AG04449 (cell line): Measurements from ENCODE around the gene FGFBP2.
A peak's percentile ranks its signal among the peaks of the same experiment; 100 is the strongest.

Experiments
- CTCF ChIA-PET: fragments of 350-600 bp; formaldehyde crosslinking; extraction: SDS; loops from one replicate; lab custom pipeline; 2021; ENCODE audit warnings: antibody characterized with exemption; lab: Yijun Ruan, JAX
- POLR2A ChIA-PET: fragments of 400-600, 350-600 bp; formaldehyde crosslinking; extraction: SDS; loops from one replicate; lab custom pipeline; 2020; ENCODE audit warnings: antibody characterized with exemption, inconsistent platforms; lab: Yijun Ruan, JAX
- DNase-seq: peaks from one replicate; pipeline ENCODE4 v3.0.0-alpha.2; 2010; ENCODE audit warnings: low read depth, low spot score
- H3K4me3 ChIP-seq: 2 replicates; pipeline ENCODE4 v1.5.1; 2011; ENCODE audit warnings: low read depth, mild to moderate bottlenecking, control low read depth, low read length
- TF ChIP-seq, protein P1 (sequence below): IDR thresholded peaks from one replicate; pipeline ENCODE4 v1.5.1; 2011; ENCODE audit warnings: mild to moderate bottlenecking, moderate library complexity, low read length, control low read depth, inconsistent platforms; ENCODE audit not compliant: insufficient read depth; ENCODE audit errors: missing control alignments

FGFBP2 gene

DNA sequence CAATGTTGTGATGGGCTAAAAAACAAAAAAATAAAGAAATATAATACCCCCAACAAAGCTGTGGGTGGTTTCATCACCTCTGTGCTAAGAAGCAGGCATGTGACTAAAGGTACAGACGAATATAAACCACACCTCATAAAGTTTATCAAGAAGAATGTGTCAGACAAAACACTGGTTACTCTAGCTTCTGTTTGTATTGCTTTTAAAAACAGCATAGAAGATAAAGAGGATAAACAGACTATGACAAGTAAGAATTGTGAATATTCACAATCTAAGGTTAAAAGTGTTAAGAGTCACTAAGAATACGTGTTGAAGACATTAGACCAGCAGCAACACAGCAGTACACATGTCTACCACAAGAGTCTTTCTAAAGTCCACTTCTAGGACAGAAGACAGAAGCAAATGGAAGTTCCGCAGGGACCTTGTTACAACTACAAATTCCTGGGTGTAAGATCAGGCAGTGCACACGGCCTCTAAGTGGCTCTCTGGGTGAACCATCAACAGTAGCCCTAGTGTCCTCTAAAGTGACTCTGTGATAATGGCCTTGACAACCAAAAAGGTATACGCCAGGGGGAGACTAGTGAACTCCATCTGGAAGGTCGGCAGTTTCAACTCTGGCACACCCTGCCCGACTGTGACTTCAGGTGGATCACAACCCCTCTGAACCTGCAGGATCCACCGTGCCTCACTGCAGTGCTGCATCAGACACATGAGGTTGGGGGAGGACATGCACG, 8.3 kb upstream of the FGFBP2 start:
- no peak for DNase-seq
- TF ChIP-seq, protein P1, sequence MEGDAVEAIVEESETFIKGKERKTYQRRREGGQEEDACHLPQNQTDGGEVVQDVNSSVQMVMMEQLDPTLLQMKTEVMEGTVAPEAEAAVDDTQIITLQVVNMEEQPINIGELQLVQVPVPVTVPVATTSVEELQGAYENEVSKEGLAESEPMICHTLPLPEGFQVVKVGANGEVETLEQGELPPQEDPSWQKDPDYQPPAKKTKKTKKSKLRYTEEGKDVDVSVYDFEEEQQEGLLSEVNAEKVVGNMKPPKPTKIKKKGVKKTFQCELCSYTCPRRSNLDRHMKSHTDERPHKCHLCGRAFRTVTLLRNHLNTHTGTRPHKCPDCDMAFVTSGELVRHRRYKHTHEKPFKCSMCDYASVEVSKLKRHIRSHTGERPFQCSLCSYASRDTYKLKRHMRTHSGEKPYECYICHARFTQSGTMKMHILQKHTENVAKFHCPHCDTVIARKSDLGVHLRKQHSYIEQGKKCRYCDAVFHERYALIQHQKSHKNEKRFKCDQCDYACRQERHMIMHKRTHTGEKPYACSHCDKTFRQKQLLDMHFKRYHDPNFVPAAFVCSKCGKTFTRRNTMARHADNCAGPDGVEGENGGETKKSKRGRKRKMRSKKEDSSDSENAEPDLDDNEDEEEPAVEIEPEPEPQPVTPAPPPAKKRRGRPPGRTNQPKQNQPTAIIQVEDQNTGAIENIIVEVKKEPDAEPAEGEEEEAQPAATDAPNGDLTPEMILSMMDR = no peak
- H3K4me3 ChIP-seq = no peak overlapping the region
- CTCF ChIA-PET = interaction anchor here (0.6 to 2.5 kb wide), 4 partner anchors 9 to 30 kb away, joined by 3 to 11 read pairs (median 6); partner anchors contain the start of gene FGFBP2
- POLR2A ChIA-PET = no interaction called here

- ChIA-PET POLR2A (no interaction called here), CTCF (interaction anchor here (1.0 to 2.0 kb wide), 2 partner anchors 12 to 33 kb away, joined by 4 to 6 read pairs; no protein-coding TSS in a partner anchor)
- no peak for DNase-seq
- TF ChIP-seq, protein P1 = no peak
- no peak overlapping the region for H3K4me3 ChIP-seq
These were observed 5.8 kb upstream of the FGFBP2 start for GRCh38 chr4:15968551-15969300.

GRCh38 chr4:15965325-15965724, 2.4 kb upstream of the FGFBP2 start:
- ChIA-PET POLR2A (no interaction called here), CTCF (interaction anchor here (0.7 to 5.6 kb wide), 7 partner anchors 10 to 302 kb away, joined by 3 to 96 read pairs (median 4); no protein-coding TSS in a partner anchor)
- TF ChIP-seq, protein P1 = no peak
- H3K4me3 ChIP-seq = no peak overlapping the region
- DNase-seq = no peak

GRCh38 chr4:15964159-15964558, 1.2 kb upstream of the FGFBP2 start:
- TF ChIP-seq, protein P1 = peak; percentile 1
- ChIA-PET POLR2A (no interaction called here), CTCF (interaction anchor here (1.0 to 5.6 kb wide), 9 partner anchors 9 to 303 kb away, joined by 3 to 96 read pairs (median 10); no protein-coding TSS in a partner anchor)
- no peak for DNase-seq
- no peak overlapping the region for H3K4me3 ChIP-seq

GRCh38 chr4:15963576-15963975, 601 bp upstream of the FGFBP2 start:
- ChIA-PET CTCF (interaction anchor here (1.0 to 5.6 kb wide), 11 partner anchors 8 to 303 kb away, joined by 3 to 96 read pairs (median 11); no protein-coding TSS in a partner anchor), POLR2A (no interaction called here)
- H3K4me3 ChIP-seq = no peak overlapping the region
- DNase-seq = no peak
- TF ChIP-seq, protein P1 = no peak
